OCI-LY1 (cell line): Measurements from ENCODE around the gene HFE.

Experiments used
- H2AFZ ChIP-seq: fragments of 200-600 bp; sonication (generic), shearing (Covaris generic); 2 replicates; pipeline ENCODE4 v1.6.0; 2014; ENCODE audit warnings: antibody characterized with exemption, mild to moderate bottlenecking, low read length
- H3F3A ChIP-seq: fragments of 200-600 bp; sonication (generic), shearing (Covaris generic); 2 replicates; pipeline ENCODE4 v1.6.0; 2014; ENCODE audit warnings: mild to moderate bottlenecking, antibody characterized with exemption, low read length, moderate library complexity; ENCODE audit not compliant: insufficient read depth
- H3K27ac ChIP-seq: fragments of 200-600 bp; sonication (generic); 2 replicates; pipeline ENCODE4 v1.5.1; 2014; ENCODE audit warnings: low read length, mixed run types, mild to moderate bottlenecking, low read depth; ENCODE audit not compliant: poor library complexity, severe bottlenecking
- H3K27me3 ChIP-seq: fragments of 200-600 bp; sonication (generic); 2 replicates; pipeline ENCODE4 v1.6.0; 2014; ENCODE audit warnings: antibody characterized with exemption, mild to moderate bottlenecking, low read length, moderate library complexity; ENCODE audit not compliant: insufficient read depth
- H3K36me3 ChIP-seq: fragments of 200-600 bp; sonication (generic); 2 replicates; pipeline ENCODE4 v1.6.1; 2014; ENCODE audit warnings: mild to moderate bottlenecking, antibody characterized with exemption, low read length, moderate library complexity, mixed read lengths; ENCODE audit not compliant: insufficient read depth
- H3K4me1 ChIP-seq: fragments of 200-600 bp; sonication (generic); 2 replicates; pipeline ENCODE4 v1.5.1; 2014; ENCODE audit warnings: mild to moderate bottlenecking, low read length, moderate library complexity; ENCODE audit not compliant: insufficient read depth, severe bottlenecking
- H3K4me2 ChIP-seq: fragments of 200-600 bp; sonication (generic), shearing (Covaris generic); 2 replicates; pipeline ENCODE4 v1.6.1; 2014; ENCODE audit warnings: low read length
- H3K4me3 ChIP-seq: fragments of 200-600 bp; sonication (generic); 2 replicates; pipeline ENCODE4 v1.5.1; 2014; ENCODE audit warnings: low read length, low read depth, mild to moderate bottlenecking, mixed read lengths; ENCODE audit not compliant: poor library complexity, severe bottlenecking
- H3K79me2 ChIP-seq: fragments of 200-600 bp; shearing (Covaris generic); 2 replicates; pipeline ENCODE4 v1.6.1; 2016; ENCODE audit warnings: mixed run types, low read length, mixed read lengths; ENCODE audit not compliant: insufficient read depth
- H3K9ac ChIP-seq: fragments of 200-600 bp; sonication (generic), shearing (Covaris generic); 2 replicates; pipeline ENCODE4 v1.6.1; 2014; ENCODE audit warnings: mild to moderate bottlenecking, low read length, mixed read lengths
- H3K9me2 ChIP-seq: fragments of 200-600 bp; sonication (generic), shearing (Covaris generic); 2 replicates; pipeline ENCODE4 v1.6.1; 2014; ENCODE audit warnings: low read depth, mild to moderate bottlenecking, low read length, mixed read lengths
- H3K9me3 ChIP-seq: fragments of 200-600 bp; shearing (Covaris generic); 2 replicates; pipeline ENCODE4 v1.6.1; 2014; ENCODE audit warnings: low read length, mixed read lengths
- H4K20me1 ChIP-seq: fragments of 200-600 bp; sonication (generic), shearing (Covaris generic); 2 replicates; pipeline ENCODE4 v1.6.0; 2016; ENCODE audit warnings: mild to moderate bottlenecking, low read length; ENCODE audit not compliant: insufficient read depth
- EZH2 ChIP-seq: fragments of 200-600 bp; sonication (generic), shearing (Covaris generic); IDR thresholded peaks from 2 replicates; pipeline ENCODE4 v1.8.0; 2017; ENCODE audit warnings: borderline replicate concordance, mixed run types, mild to moderate bottlenecking, antibody characterized with exemption, low read length, moderate library complexity, mixed read lengths
- TF ChIP-seq, protein P1 (sequence below): fragments of 200-600 bp; sonication (generic), shearing (Covaris generic); IDR thresholded peaks from 2 replicates; pipeline ENCODE4 v1.5.1; 2017; ENCODE audit warnings: mild to moderate bottlenecking, antibody characterized with exemption, low read length, moderate library complexity, mixed read lengths

HFE gene

DNA sequence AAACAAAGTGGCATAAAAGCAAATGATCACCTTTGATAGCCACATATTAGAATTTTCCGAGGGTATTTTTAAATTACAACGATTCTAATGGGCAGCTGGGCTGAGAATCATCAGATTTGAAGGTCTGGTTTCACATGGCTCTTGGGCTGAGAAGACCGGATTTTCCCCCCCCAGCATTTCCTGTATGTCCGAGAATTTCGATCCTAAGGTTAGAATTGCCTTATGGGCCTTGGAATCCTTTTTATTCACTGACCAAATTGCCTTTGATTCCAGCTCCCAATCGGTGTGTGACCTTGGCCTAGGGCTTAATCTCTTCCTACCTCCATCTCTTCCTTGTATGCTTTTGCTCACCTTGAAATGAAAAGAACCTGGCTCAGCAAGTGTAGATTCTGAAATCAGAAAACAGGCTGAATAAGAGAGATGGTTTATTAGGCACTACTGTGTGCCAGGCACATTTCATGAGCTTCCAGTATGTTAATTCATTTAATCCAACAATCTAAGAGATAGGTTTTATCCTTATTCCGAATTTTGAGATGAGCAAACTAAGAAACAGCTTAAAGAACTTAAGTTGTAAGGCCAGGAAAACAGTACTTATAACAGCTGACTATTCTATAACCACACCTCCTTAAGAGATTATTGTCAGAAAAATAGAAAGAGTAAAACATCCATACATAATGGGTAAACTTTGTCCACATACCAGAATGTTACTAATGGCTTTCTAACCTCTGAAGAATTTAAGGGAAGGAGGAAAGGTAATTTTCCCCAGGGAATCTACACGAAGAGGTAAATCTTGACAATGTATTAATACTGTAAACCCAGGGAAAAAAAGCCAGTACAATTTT lies 39.4 kb downstream of the HFE start:
- H3K4me2 ChIP-seq, result peak overlapping the region; percentile 82
- H4K20me1 ChIP-seq, result no peaks in the 10 kb centered on the region
- H3K36me3 ChIP-seq, result peaks cover 14% of the 10 kb centered on the region
- H3F3A ChIP-seq, result no peaks in the 10 kb centered on the region
- H3K9me3 ChIP-seq, result no peaks in the 10 kb centered on the region
- H3K4me3 ChIP-seq, result peak overlapping the region; percentile 81
- H3K9ac ChIP-seq, result peak overlapping the region; percentile 100
- TF ChIP-seq EZH2, result no peak
- H3K27me3 ChIP-seq, result no peaks in the 10 kb centered on the region
- peak overlapping the region; percentile 99 for H3K27ac ChIP-seq
- H3K79me2 ChIP-seq, result no peaks in the 10 kb centered on the region; the same call in 1 of the 2 replicates
- H3K4me1 ChIP-seq, result peaks cover 34% of the 10 kb centered on the region
- no peak overlapping the region for H2AFZ ChIP-seq
- no peaks in the 10 kb centered on the region for H3K9me2 ChIP-seq

DNA sequence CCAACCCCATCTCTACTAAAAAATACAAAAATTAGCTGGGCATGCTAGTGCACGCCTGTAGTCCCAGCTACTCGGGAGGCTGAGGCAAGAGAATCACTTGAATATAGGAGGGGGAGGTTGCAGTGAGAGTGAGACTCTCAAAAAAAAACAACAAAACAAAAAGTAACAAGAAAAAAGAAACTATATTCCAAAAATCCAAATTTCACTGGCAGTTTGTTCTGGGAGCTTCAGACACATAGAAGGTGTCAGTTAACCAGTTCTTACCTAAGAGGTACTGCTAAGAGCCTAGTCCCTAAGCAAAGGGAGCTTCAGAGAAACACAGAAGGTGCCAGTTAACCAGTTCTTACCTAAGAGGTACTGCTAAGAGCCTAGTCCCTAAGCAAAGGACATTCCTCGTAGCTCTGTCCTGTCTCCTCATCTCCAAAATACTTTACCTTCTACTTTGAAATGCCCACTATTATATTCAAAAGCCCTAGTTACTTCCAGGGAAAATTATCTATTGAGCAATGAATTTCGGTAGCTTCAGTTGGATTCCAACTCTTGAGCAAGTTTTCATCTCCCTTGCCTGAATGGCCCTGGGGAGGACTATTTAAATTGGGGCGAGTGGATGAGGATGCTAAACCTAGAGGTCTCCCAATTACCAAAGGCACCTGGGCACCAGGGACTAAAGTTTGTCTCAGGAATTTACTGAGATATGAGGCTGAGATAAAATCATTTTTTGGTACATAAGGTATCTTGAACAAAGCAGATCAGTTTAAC lies 41.0 kb downstream of the HFE start:
- no peaks in the 10 kb centered on the region; the same call in 1 of the 2 replicates for H3K79me2 ChIP-seq
- no peaks in the 10 kb centered on the region for H3F3A ChIP-seq
- H3K9me2 ChIP-seq, result no peaks in the 10 kb centered on the region
- TF ChIP-seq EZH2, result no peak
- TF ChIP-seq, protein P1, sequence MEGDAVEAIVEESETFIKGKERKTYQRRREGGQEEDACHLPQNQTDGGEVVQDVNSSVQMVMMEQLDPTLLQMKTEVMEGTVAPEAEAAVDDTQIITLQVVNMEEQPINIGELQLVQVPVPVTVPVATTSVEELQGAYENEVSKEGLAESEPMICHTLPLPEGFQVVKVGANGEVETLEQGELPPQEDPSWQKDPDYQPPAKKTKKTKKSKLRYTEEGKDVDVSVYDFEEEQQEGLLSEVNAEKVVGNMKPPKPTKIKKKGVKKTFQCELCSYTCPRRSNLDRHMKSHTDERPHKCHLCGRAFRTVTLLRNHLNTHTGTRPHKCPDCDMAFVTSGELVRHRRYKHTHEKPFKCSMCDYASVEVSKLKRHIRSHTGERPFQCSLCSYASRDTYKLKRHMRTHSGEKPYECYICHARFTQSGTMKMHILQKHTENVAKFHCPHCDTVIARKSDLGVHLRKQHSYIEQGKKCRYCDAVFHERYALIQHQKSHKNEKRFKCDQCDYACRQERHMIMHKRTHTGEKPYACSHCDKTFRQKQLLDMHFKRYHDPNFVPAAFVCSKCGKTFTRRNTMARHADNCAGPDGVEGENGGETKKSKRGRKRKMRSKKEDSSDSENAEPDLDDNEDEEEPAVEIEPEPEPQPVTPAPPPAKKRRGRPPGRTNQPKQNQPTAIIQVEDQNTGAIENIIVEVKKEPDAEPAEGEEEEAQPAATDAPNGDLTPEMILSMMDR, result no peak
- peaks cover 14% of the 10 kb centered on the region for H3K36me3 ChIP-seq
- no peaks in the 10 kb centered on the region for H3K27me3 ChIP-seq
- H3K9me3 ChIP-seq, result no peaks in the 10 kb centered on the region
- no peak overlapping the region for H3K9ac ChIP-seq
- H3K4me2 ChIP-seq, result no peak overlapping the region
- H3K4me3 ChIP-seq, result no peak overlapping the region
- H2AFZ ChIP-seq, result no peak overlapping the region
- H4K20me1 ChIP-seq, result no peaks in the 10 kb centered on the region
- H3K27ac ChIP-seq, result no peak overlapping the region
- H3K4me1 ChIP-seq, result peaks cover 25% of the 10 kb centered on the region

DNA sequence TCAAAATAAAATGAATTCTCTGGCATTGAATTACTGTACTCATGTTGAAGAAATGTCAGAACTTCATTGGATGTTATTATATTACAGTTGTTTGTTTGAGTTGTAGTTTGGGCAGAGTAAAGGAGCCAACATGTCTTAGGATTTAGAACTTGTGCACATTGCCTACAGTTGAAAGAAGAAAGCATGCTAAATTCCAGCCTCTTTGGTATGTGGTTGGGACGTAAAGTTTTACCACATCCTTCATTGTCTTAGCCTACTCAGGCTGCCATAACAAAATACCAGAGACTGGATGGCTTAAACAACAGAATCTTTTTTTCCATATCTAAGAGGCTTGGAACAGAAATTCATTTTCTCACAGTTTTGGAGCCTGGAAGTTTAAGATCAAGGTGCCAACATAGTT lies 42.4 kb downstream of the HFE start:
- Histone ChIP-seq H3K9me2 (no peaks in the 10 kb centered on the region), H3K9ac (no peak overlapping the region), H3K27me3 (no peaks in the 10 kb centered on the region), H3K4me2 (no peak overlapping the region), H3K9me3 (no peaks in the 10 kb centered on the region), H3K36me3 (peaks cover 9% of the 10 kb centered on the region), H3K4me3 (no peak overlapping the region), H3K4me1 (peaks cover 40% of the 10 kb centered on the region), H2AFZ (no peak overlapping the region), H4K20me1 (no peaks in the 10 kb centered on the region), H3K27ac (no peak overlapping the region), H3F3A (no peaks in the 10 kb centered on the region), H3K79me2 (no peaks in the 10 kb centered on the region; the same call in 1 of the 2 replicates)
- TF ChIP-seq, protein P1, result no peak
- no peak for TF ChIP-seq EZH2
